HG03469 (cell line): ENCODE measurements around the gene IDE.

Experiments
- ATAC-seq: cut with Tn5 transposase; IDR thresholded peaks from one replicate; pipeline ENCODE4 v1.9.1; 2021; ENCODE audit warnings: mild to moderate bottlenecking, moderate library complexity, moderate number of reproducible peaks; ENCODE audit not compliant: unreplicated experiment

The IDE gene

GRCh38 chr10:92567952-92568600 lies 5.8 kb downstream of the IDE start:
- ATAC-seq = peak; percentile 71

- no peak for ATAC-seq
Observed at GRCh38 chr10:92562424-92562823, 11.5 kb downstream of the IDE start.

GRCh38 chr10:92559046-92559445 lies 14.8 kb downstream of the IDE start:
- no peak for ATAC-seq

- ATAC-seq = no peak
Observed at GRCh38 chr10:92553959-92554358, 19.9 kb downstream of the IDE start.

- ATAC-seq = no peak
Observed at GRCh38 chr10:92552310-92552709, 21.6 kb downstream of the IDE start.

- ATAC-seq = no peak
Observed at GRCh38 chr10:92550924-92551323, 23.0 kb downstream of the IDE start.

GRCh38 chr10:92547676-92548075 lies 26.2 kb downstream of the IDE start:
- no peak for ATAC-seq

GRCh38 chr10:92545556-92545955 lies 28.3 kb downstream of the IDE start:
- no peak for ATAC-seq

- no peak for ATAC-seq
Observed at GRCh38 chr10:92544296-92544695, 29.6 kb downstream of the IDE start.

- ATAC-seq = no peak
Observed at GRCh38 chr10:92542458-92542857, 31.4 kb downstream of the IDE start.

GRCh38 chr10:92541583-92541982 lies 32.3 kb downstream of the IDE start:
- no peak for ATAC-seq

GRCh38 chr10:92538231-92538958 lies 35.5 kb downstream of the IDE start:
- no peak for ATAC-seq

GRCh38 chr10:92530891-92531535 lies 42.9 kb downstream of the IDE start:
- no peak for ATAC-seq

GRCh38 chr10:92530421-92530820 lies 43.5 kb downstream of the IDE start:
- ATAC-seq = no peak

- no peak for ATAC-seq
Observed at GRCh38 chr10:92527716-92528115, 46.2 kb downstream of the IDE start.

- ATAC-seq = no peak
Observed at GRCh38 chr10:92523639-92524038, 50.3 kb downstream of the IDE start.

- ATAC-seq = peak; percentile 57
Observed at GRCh38 chr10:92517034-92517655, 56.7 kb downstream of the IDE start.

- no peak for ATAC-seq
Observed at GRCh38 chr10:92508866-92509265, 65.0 kb downstream of the IDE start.

GRCh38 chr10:92506336-92506735 lies 67.6 kb downstream of the IDE start:
- no peak for ATAC-seq

- ATAC-seq = no peak
Observed at GRCh38 chr10:92505044-92505443, 68.8 kb downstream of the IDE start.

- no peak for ATAC-seq
Observed at GRCh38 chr10:92502296-92502808, 71.5 kb downstream of the IDE start.
